ENCODE results near the gene FAM227B.

DNA sequence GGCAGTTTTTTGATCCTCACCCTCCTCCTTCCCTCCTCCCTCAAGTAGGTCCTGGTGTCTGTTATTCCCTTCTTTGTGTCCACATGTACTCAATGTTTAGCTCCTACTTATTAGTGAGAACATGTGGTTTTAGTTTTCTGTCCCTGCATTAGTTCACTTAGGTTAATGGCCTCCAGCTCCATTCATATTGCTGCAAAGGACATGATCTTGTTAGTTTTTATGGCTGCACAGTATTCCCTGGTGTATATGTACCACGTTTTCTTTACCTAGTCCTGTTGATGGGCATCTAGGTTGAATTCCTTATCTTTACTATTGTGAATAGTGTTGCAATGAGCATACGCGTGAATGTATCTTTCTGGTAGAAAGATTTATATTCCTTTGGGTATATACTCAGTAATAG is 259.2 kb downstream of the FAM227B start:
- TF ChIP-seq EP300 (IDR thresholded peaks at IDR 0.05; ENCODE audit: low read depth) (no peak), POLR2AphosphoS5 (IDR thresholded peaks at IDR 0.05) (no peak), POLR2A (IDR thresholded peaks at IDR 0.05) (no peak)
- TF ChIP-seq, protein P1, sequence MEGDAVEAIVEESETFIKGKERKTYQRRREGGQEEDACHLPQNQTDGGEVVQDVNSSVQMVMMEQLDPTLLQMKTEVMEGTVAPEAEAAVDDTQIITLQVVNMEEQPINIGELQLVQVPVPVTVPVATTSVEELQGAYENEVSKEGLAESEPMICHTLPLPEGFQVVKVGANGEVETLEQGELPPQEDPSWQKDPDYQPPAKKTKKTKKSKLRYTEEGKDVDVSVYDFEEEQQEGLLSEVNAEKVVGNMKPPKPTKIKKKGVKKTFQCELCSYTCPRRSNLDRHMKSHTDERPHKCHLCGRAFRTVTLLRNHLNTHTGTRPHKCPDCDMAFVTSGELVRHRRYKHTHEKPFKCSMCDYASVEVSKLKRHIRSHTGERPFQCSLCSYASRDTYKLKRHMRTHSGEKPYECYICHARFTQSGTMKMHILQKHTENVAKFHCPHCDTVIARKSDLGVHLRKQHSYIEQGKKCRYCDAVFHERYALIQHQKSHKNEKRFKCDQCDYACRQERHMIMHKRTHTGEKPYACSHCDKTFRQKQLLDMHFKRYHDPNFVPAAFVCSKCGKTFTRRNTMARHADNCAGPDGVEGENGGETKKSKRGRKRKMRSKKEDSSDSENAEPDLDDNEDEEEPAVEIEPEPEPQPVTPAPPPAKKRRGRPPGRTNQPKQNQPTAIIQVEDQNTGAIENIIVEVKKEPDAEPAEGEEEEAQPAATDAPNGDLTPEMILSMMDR (IDR thresholded peaks at IDR 0.05), result no peak
